ENCODE measurements around the gene JPH3.
"Not testable (repeated sequence)": the region's sequence is repeated elsewhere in the genome, so short reads cannot be mapped to it uniquely, and the experiment has no call there.

Gene JPH3

GRCh38 chr16:87575027-87575804 lies 27.1 kb upstream of the JPH3 start:
- DNase-seq (ENCODE audit: low read depth in 2 of 2), result no peak

- DNase-seq (ENCODE audit: low read depth in 2 of 2), result no peak
Observed at GRCh38 chr16:87576171-87576570, 26.1 kb upstream of the JPH3 start.

DNA sequence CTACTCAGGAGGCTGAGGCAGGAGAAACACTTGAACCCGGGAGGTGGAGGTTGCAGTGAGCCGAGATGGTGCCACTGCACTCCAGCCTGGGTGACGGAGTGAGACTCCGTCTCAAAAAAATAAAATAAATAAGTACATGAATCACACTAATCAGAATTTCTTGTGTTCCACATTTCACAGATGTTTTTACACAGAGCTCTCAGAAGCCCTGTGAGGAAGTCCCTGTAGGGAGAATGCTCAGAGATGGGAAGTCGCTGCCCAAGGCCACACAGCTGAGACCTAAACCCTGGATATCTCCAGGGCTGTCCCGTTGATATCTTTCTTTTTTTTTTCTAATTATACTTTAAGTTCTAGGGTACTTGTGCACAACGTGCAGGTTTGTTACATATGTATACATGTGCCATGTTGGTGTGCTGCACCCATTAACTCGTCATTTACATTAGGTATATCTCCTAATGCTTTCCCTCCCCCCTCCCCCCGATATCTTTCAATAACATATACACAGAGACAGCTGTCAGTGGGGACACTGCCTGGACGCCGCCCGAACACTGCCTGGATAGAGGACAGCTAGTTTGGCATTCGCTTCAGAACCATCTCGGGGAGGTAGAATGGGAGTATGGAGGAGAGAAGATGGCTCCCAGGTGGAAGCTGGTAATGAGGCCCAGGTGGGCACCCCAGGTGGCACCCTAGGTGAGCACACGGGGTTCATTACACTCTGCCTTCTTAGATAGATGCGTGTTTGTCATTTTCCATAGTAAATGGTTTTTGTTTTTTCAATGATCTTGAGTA lies 24.0 kb upstream of the JPH3 start:
- not testable (repeated sequence) for DNase-seq (ENCODE audit: low read depth in 2 of 2)

GRCh38 chr16:87579691-87580090 lies 22.6 kb upstream of the JPH3 start:
- no peak for DNase-seq (ENCODE audit: low read depth in 2 of 2)

DNA sequence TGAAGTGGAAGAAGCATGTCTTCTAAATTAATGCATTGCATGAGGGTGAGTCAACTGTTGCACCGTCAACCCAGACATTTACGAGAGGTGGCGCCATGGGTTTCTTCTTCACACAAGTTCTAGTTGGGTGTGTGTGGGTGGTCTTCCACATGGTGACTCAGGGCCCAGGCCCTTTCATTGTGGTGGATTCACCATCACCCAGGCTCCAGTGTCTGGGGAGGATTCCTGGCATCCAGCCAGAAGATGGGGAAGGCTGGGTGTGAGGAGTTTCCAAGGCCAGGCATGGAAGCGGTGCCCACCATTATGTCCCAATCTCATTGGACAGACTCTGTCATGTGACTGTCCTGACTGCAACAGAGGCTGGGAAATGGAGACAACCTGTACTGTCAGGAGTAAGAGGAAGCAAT lies 21.4 kb upstream of the JPH3 start:
- no peak for DNase-seq (ENCODE audit: low read depth in 2 of 2)

GRCh38 chr16:87581857-87582215 lies 20.5 kb upstream of the JPH3 start:
- DNase-seq (ENCODE audit: low read depth in 2 of 2), result no peak

GRCh38 chr16:87582216-87582965 lies 19.9 kb upstream of the JPH3 start:
- no peak for DNase-seq (ENCODE audit: low read depth in 2 of 2)

DNA sequence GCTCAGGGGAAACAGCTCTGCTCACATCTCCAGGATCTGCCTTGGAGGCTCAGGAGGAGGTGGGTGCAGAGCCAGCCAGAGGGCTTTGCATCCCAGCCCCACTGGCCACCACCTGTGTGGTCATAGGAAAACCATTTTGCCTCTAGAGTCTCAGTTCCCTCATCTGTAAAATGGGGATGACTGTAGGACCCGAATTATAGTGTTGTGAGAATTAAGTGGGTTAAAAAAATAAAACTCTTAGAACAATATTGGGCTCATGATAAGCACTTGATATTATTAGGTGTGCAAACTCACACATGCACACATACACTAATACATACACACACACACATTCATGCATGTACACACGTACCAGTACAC lies 19.4 kb upstream of the JPH3 start:
- no peak for DNase-seq (ENCODE audit: low read depth in 2 of 2)

DNA sequence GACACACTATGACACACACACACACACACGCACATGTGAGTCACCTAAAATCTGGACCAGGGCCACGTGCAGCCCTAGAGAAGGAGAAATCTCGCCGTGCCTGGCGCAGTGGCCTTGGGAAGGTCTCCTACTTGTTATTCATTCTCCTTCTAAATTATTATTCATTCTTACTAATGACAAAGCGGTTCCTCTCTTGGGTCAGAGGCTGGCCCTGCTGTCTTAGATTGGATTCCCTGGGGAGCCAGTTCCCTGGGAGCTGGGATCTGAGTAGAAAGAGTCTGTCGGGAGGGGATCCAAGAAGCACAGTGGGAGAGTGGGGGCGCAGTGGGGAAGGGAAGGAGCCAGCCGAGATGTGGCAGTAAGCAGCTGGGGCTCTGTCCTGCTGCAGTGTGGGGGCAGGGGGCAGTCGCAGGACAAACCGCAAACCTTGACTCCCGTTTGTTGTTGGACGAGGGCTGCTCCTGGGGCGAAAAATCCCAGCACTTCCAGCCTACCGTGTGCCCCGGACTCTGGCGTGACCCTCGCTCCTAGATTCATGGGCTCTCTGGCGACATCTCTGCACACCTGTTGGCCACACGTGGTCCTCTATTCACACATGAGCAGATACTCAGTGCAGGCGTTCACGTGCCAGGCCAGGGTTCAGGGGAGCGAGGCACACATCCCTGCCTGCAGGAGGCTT lies 18.7 kb upstream of the JPH3 start:
- DNase-seq (ENCODE audit: low read depth in 2 of 2), result no peak

- DNase-seq (ENCODE audit: low read depth in 2 of 2), result no peak
Observed at GRCh38 chr16:87584271-87584670, 18.0 kb upstream of the JPH3 start.

- DNase-seq (ENCODE audit: low read depth in 2 of 2), result no peak
Observed at GRCh38 chr16:87584975-87585374, 17.3 kb upstream of the JPH3 start.

DNA sequence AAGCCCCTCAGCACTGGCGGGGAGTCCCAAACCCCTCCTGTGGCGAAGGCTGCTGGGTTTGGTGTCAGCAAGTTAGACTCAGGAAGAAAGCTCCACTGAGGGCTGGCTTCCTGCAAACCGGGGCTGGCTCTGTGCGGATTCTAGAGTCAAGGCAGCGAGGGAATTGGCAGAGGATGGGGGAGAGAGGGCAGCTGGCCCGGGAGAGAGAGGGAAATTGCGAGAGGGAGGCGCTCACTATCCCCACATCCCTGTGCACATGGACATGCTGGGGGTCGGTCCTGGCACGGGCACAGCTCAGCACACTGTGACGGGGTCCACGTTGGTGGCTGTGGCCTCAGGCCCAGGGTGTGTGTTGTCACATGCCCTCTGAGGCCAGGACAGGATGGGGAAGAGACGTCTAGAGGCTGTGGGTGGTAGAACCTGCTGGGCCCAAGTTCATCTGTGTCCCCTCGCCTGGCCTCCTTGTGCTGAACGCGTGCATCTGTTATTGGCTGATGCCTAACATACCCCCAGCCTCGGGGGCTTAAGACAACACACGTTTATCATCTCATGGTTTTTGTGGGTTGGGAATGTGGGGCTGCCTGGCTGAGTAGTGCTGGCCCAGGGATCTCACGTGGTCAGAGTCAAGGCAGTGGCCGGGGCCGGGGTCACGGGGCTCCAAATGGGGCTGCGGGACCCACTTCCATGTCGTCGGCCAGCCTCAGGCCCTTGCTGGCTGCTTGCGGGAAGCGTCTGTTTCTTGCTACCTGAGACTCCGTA lies 16.7 kb upstream of the JPH3 start:
- no peak for DNase-seq (ENCODE audit: low read depth in 2 of 2)

- no peak for DNase-seq (ENCODE audit: low read depth in 2 of 2)
Observed at GRCh38 chr16:87586201-87586782, 16.0 kb upstream of the JPH3 start.

DNA sequence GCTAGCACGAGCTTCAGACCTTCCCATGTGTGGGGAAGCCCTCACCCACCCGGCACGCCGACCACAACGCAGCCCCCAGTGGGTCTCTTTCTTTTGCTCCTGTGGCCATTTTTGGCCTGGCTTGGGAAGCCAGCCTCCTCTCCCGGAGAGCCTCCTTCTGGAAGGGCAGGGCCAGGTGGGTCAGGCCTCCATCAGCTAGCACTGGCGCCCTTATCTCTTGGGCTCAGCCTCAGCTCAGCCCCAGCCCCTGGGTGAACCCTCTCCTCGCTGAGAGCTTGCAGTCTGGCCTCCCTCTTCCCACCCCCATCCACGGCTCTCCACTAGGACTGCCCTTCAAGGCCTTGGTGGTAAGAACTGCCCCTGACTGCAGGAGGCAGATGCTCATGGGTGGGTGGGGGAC lies 14.7 kb upstream of the JPH3 start:
- no peak for DNase-seq (ENCODE audit: low read depth in 2 of 2)

DNA sequence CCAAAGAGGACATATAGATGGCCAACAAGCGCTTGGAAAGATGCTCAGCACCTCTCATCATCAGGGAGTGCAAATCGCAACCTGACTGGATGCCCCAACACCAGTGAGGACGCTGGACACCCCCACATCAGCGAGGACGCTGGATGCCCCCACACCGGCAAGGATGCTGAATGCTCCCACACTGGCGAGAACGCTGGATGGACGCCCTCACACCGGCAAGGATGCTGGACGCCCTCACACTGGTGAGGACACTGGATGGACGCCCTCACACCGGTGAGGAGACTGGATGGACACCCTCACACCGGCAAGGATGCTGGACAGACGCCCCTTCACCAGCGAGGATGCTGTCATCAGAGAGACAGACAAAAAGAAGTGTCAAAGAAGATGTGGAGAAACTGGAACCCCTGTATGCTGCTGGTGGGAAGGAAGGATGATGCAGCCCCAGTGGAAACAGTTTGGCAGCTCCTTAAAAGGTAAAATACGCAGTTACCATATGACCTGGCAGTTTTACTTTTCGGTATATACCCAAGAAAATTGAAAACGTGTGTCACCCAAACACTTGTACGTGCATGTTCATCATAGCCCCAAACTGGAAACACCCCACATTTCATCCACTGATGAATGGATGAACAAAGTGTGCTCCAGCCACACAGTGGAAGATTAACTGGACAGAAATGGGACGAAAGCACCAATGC lies 10.1 kb upstream of the JPH3 start:
- no peak for DNase-seq (ENCODE audit: low read depth in 2 of 2)

- no peak for DNase-seq (ENCODE audit: low read depth in 2 of 2)
Observed at GRCh38 chr16:87593710-87594258, 8.5 kb upstream of the JPH3 start.

- DNase-seq (ENCODE audit: low read depth in 2 of 2), result no peak
Observed at GRCh38 chr16:87595712-87596111, 6.6 kb upstream of the JPH3 start.

DNA sequence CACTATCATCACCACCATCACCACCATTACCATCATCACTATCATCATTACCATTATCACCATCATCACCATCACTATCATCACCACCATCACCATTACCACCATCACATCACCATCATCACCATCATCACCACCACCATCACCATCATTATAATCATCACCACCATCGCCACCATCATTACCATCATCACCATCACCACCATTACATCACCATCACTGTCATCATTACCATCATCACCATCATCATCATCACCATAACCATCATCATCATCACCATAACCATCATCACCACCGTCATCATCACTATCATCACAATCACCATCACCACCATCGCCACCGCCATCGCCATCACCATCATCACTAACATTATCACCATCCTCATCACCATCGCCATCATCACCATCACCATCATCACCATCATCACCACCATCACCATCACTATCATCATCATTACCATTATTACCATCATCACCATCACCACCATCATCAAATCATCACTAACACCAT lies 4.9 kb upstream of the JPH3 start:
- DNase-seq (ENCODE audit: low read depth in 2 of 2), result no peak

DNA sequence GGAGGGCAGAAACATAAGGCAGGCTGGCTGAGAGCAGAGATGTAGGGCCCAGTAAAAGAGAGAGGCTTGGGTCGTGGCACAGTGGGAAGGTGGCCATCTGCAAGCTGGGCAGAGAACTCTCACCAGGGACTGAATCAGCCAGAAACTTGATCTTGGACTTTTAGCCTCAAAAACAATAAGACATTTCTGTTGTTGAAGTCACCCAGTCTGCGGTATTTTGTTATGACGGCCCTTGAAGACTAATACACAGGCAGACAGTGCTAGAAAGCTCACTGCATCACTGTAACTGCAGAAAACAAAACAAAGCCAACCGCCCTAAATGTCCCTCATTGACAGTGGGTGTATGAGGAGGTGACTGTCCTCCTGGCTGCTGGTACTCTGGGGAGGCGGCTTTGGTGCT lies 3.9 kb upstream of the JPH3 start:
- no peak for DNase-seq (ENCODE audit: low read depth in 2 of 2)

GRCh38 chr16:87600246-87600645 lies 2.1 kb upstream of the JPH3 start:
- no peak for DNase-seq (ENCODE audit: low read depth in 2 of 2)
